KMS-11 (cell line): ENCODE results near the gene MLX.
"Not testable (repeated sequence)": the region's sequence is repeated elsewhere in the genome, so short reads cannot be mapped to it uniquely, and the experiment has no call there.

Source experiments
- H2AFZ ChIP-seq: fragments of 200-600 bp; sonication (generic); 2 replicates; pipeline ENCODE4 v1.6.1; 2016; ENCODE audit warnings: antibody characterized with exemption, mixed run types, low read depth
- H3K27ac ChIP-seq: fragments of 200-600 bp; sonication (generic); 2 replicates; pipeline ENCODE4 v1.6.1; 2016; ENCODE audit warnings: mild to moderate bottlenecking, mixed run types
- H3K27me3 ChIP-seq: fragments of 200-600 bp; sonication (generic); 2 replicates; pipeline ENCODE4 v1.6.1; 2017; ENCODE audit warnings: mild to moderate bottlenecking, low read depth, mixed run types, moderate library complexity; ENCODE audit not compliant: insufficient read depth
- H3K36me3 ChIP-seq: fragments of 200-600 bp; sonication (generic); 2 replicates; pipeline ENCODE4 v1.6.1; 2017; ENCODE audit warnings: mild to moderate bottlenecking, mixed run types; ENCODE audit not compliant: insufficient read depth
- H3K4me1 ChIP-seq: fragments of 200-600 bp; sonication (generic); 2 replicates; pipeline ENCODE4 v1.6.1; 2016; ENCODE audit warnings: mild to moderate bottlenecking, low read depth, mixed run types; ENCODE audit not compliant: poor library complexity, severe bottlenecking
- H3K4me2 ChIP-seq: fragments of 200-600 bp; sonication (generic); 2 replicates; pipeline ENCODE4 v1.7.0; 2016; ENCODE audit warnings: mild to moderate bottlenecking, mixed run types
- H3K4me3 ChIP-seq: fragments of 200-600 bp; sonication (generic); IDR thresholded peaks from 2 replicates; pipeline ENCODE4 v1.6.1; 2017; ENCODE audit warnings: low read depth, low read length, mixed read lengths; ENCODE audit not compliant: insufficient read depth
- H3K79me2 ChIP-seq: fragments of 200-600 bp; sonication (generic); 2 replicates; pipeline ENCODE4 v1.6.1; 2016; ENCODE audit warnings: low read depth, mixed run types; ENCODE audit not compliant: insufficient read depth
- H3K9ac ChIP-seq: fragments of 200-600 bp; sonication (generic); 2 replicates; pipeline ENCODE4 v1.6.1; 2016; ENCODE audit warnings: mild to moderate bottlenecking, mixed run types
- H4K20me1 ChIP-seq: fragments of 200-600 bp; sonication (generic); 2 replicates; pipeline ENCODE4 v1.6.1; 2016; ENCODE audit warnings: mild to moderate bottlenecking, mixed run types; ENCODE audit not compliant: insufficient read depth
- CTCF ChIP-seq: fragments of 200-600 bp; sonication (generic); conservative IDR thresholded peaks from 2 replicates; pipeline ENCODE4 v1.6.1; 2017; ENCODE audit warnings: low read depth, mild to moderate bottlenecking, antibody characterized with exemption, low read length, moderate library complexity, mixed read lengths

Gene MLX

GRCh38 chr17:42613699-42614295 is 46.9 kb downstream of the MLX start:
- peaks cover 17% of the 10 kb centered on the region for H3K79me2 ChIP-seq
- peaks cover 44% of the 10 kb centered on the region for H3K4me1 ChIP-seq
- no peak overlapping the region for H3K9ac ChIP-seq
- no peak overlapping the region for H2AFZ ChIP-seq
- no peak overlapping the region for H3K27ac ChIP-seq
- no peak overlapping the region for H3K4me2 ChIP-seq
- no peak overlapping the region for H3K4me3 ChIP-seq
- H3K36me3 ChIP-seq = peaks cover 9% of the 10 kb centered on the region; the same call in 1 of the 2 replicates
- H3K27me3 ChIP-seq = no peaks in the 10 kb centered on the region
- no peaks in the 10 kb centered on the region for H4K20me1 ChIP-seq
- TF ChIP-seq CTCF = no peak

- H3K4me1 ChIP-seq = peaks cover 69% of the 10 kb centered on the region
- H3K27me3 ChIP-seq = no peaks in the 10 kb centered on the region
- peak overlapping the region; percentile 16; the same call in 1 of the 2 replicates for H3K9ac ChIP-seq
- no peaks in the 10 kb centered on the region for H4K20me1 ChIP-seq
- H3K79me2 ChIP-seq = no peaks in the 10 kb centered on the region
- peak overlapping the region; percentile 74 for H3K27ac ChIP-seq
- H3K36me3 ChIP-seq = peaks cover 2% of the 10 kb centered on the region; the same call in 1 of the 2 replicates
- TF ChIP-seq CTCF = no peak
- H2AFZ ChIP-seq = no peak overlapping the region
- H3K4me3 ChIP-seq = peak overlapping the region; percentile 15
- peak overlapping the region; percentile 91 for H3K4me2 ChIP-seq
Measured at GRCh38 chr17:42617956-42618431, 51.1 kb downstream of the MLX start.

GRCh38 chr17:42618442-42619150 is 51.7 kb downstream of the MLX start:
- Histone ChIP-seq H3K27me3 (no peaks in the 10 kb centered on the region), H3K9ac (peak overlapping the region; percentile 27; the same call in 1 of the 2 replicates), H3K4me2 (peak overlapping the region; percentile 91), H3K4me3 (no peak overlapping the region), H3K79me2 (no peaks in the 10 kb centered on the region), H2AFZ (no peak overlapping the region), H3K36me3 (no peaks in the 10 kb centered on the region; the same call in 1 of the 2 replicates), H3K27ac (peak overlapping the region; percentile 74), H4K20me1 (no peaks in the 10 kb centered on the region), H3K4me1 (peaks cover 71% of the 10 kb centered on the region)
- no peak; the same call in 1 of the 2 replicates for TF ChIP-seq CTCF

GRCh38 chr17:42621987-42622386 is 55.1 kb downstream of the MLX start:
- not testable (repeated sequence) for H3K27ac ChIP-seq, H3K9ac ChIP-seq, H3K27me3 ChIP-seq, H3K4me3 ChIP-seq, H3K4me2 ChIP-seq, H2AFZ ChIP-seq, H4K20me1 ChIP-seq, H3K79me2 ChIP-seq, H3K36me3 ChIP-seq
- peaks cover 58% of the 10 kb centered on the region for H3K4me1 ChIP-seq
